Fibroblast of lung (primary cell): ENCODE data around the gene EXOC3L2. TPM values are rescaled to one million over a fixed set of nuclear protein-coding genes. Genes with fewer than 3 reads are reported as not detected.

Source experiments
- DNase-seq, 2 donors: peaks; one replicate each; pipeline versions ENCODE4 v3.0.0 to v3.0.0-alpha.2; 2010; ENCODE audit warnings: low read depth in 2 of 2
- H2AFZ ChIP-seq: 2 replicates; pipeline ENCODE4 v1.5.1; 2012; ENCODE audit warnings: low read length, control low read depth, inconsistent platforms
- H3K27ac ChIP-seq: 2 replicates; pipeline ENCODE4 v1.5.1; 2011; ENCODE audit warnings: low read length, control low read depth; ENCODE audit not compliant: insufficient read depth
- H3K27me3 ChIP-seq: 2 replicates; pipeline ENCODE4 v1.5.1; 2011; ENCODE audit warnings: mild to moderate bottlenecking, low read length; ENCODE audit not compliant: control insufficient read depth, insufficient read depth
- H3K36me3 ChIP-seq: 2 replicates; pipeline ENCODE4 v1.5.1; 2011; ENCODE audit warnings: low read length; ENCODE audit not compliant: control insufficient read depth, insufficient read depth
- H3K4me1 ChIP-seq: 2 replicates; pipeline ENCODE4 v1.5.1; 2011; ENCODE audit warnings: low read length; ENCODE audit not compliant: control insufficient read depth, insufficient read depth; ENCODE audit errors: extremely low read depth
- H3K4me2 ChIP-seq: 2 replicates; pipeline ENCODE4 v1.5.1; 2011; ENCODE audit warnings: low read length, control low read depth; ENCODE audit not compliant: insufficient read depth; ENCODE audit errors: extremely low read depth
- H3K4me3 ChIP-seq, 4 experiments: fragments of 200-600 bp in 1 of 4; sonication (generic) in 1 of 4; replicated peaks in 1 of 4; 2 replicates each; pipeline ENCODE4 v1.5.1; 2011 to 2016; ENCODE audit warnings: low read length in 4 of 4, low read depth in 3 of 4, mild to moderate bottlenecking in 3 of 4, control low read depth in 2 of 4, inconsistent platforms in 1 of 4, mixed read lengths in 1 of 4; ENCODE audit not compliant: insufficient read depth in 1 of 4; ENCODE audit errors: control extremely low read depth in 1 of 4
- H3K79me2 ChIP-seq: 2 replicates; pipeline ENCODE4 v1.5.1; 2012; ENCODE audit warnings: mild to moderate bottlenecking, low read length, inconsistent platforms; ENCODE audit not compliant: control insufficient read depth, insufficient read depth
- H3K9ac ChIP-seq: 2 replicates; pipeline ENCODE4 v1.5.1; 2011; ENCODE audit warnings: mild to moderate bottlenecking, low read length, control low read depth; ENCODE audit not compliant: insufficient read depth
- H3K9me3 ChIP-seq: 2 replicates; pipeline ENCODE4 v1.5.1; 2012; ENCODE audit warnings: low read depth, low read length; ENCODE audit not compliant: control insufficient read depth, insufficient read depth
- H4K20me1 ChIP-seq: 2 replicates; pipeline ENCODE4 v1.5.1; 2011; ENCODE audit warnings: low read length; ENCODE audit not compliant: control insufficient read depth, insufficient read depth; ENCODE audit errors: extremely low read depth
- CTCF ChIP-seq, 2 donors: IDR thresholded peaks in 1 of 2; conservative IDR thresholded peaks in 1 of 2; 1 replicate in 1 of 2; 2 replicates in 1 of 2; pipeline ENCODE4 v1.5.1; 2011 to 2012; ENCODE audit warnings: low read length in 2 of 2, control low read depth in 1 of 2, inconsistent platforms in 1 of 2, low read depth in 1 of 2, mild to moderate bottlenecking in 1 of 2
- EZH2 ChIP-seq: IDR thresholded peaks from 2 replicates; pipeline ENCODE4 v1.5.1; 2012; ENCODE audit warnings: low read length, control low read depth, mild to moderate bottlenecking; ENCODE audit errors: missing control alignments
- polyA plus RNA-seq, 2 donors: library from polyadenylated mRNA; depleted of rRNA in 1 of 2; stranded (reverse) in 1 of 2; unstranded in 1 of 2; fragments of >200 nt; gene quantifications; 2 replicates each; pipeline ENCODE4 v1.2.1, GENCODE V29; 2011 to 2012; ENCODE audit warnings: missing spikeins in 1 of 2
- total RNA-seq: library from RNA; depleted of rRNA; stranded (reverse); fragments of >200 nt; gene quantifications from 2 replicates; pipeline ENCODE4 v1.2.1, GENCODE V29; 2014

Gene EXOC3L2
- total and polyA plus RNA-seq, 2 donors (not counting 1 experiment from before 2014, with no cell fraction given), result not detected

- Histone ChIP-seq H3K4me2 (no peak overlapping the region), H3K4me1 (no peaks in the 10 kb centered on the region), H3K27ac (no peak overlapping the region), H3K79me2 (no peaks in the 10 kb centered on the region), H3K27me3 (no peaks in the 10 kb centered on the region), H3K4me3 (no peak overlapping the region), H2AFZ (no peak overlapping the region), H3K9me3 (no peaks in the 10 kb centered on the region), H3K36me3 (peaks cover 8% of the 10 kb centered on the region), H4K20me1 (no peaks in the 10 kb centered on the region), H3K9ac (no peak overlapping the region)
- no peak for DNase-seq
- no peak for TF ChIP-seq CTCF (conservative IDR thresholded peaks at IDR 0.05 in 1 of 2, IDR thresholded peaks at IDR 0.05 in 1 of 2; ENCODE audit: low read depth in 1 of 2, low read length in 2 of 2)
- TF ChIP-seq EZH2, result no peak
These were observed 22.1 kb upstream of the EXOC3L2 start for GRCh38 chr19:45267296-45267695.

DNA sequence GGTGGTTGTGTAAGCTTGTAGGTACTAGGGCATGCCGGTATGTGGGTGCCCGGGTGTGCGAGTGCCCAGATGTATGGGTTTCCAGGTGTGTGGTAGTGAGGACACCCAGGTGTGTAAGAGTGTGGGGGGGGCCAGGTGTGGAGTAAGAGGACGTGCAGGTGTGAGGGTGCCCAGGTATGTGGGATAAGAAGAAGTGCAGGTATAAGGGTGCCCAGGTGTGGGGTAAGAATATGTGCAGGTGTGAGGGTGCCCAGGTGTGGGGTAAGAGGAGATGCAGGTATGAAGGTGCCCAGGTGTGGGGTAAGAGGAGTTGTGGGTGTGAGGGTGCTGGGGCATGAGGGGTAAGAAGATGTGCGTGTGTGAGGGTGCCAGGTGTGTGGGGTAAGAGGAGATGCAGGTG is 20.2 kb upstream of the EXOC3L2 start:
- Histone ChIP-seq H3K4me3 (no peak overlapping the region), H3K4me1 (no peaks in the 10 kb centered on the region), H3K36me3 (peaks cover 2% of the 10 kb centered on the region), H3K27me3 (no peaks in the 10 kb centered on the region), H3K79me2 (no peaks in the 10 kb centered on the region), H3K9me3 (no peaks in the 10 kb centered on the region), H3K9ac (no peak overlapping the region), H3K4me2 (no peak overlapping the region), H4K20me1 (no peaks in the 10 kb centered on the region), H3K27ac (no peak overlapping the region), H2AFZ (no peak overlapping the region)
- TF ChIP-seq EZH2 (no peak), CTCF (conservative IDR thresholded peaks at IDR 0.05 in 1 of 2, IDR thresholded peaks at IDR 0.05 in 1 of 2; ENCODE audit: low read depth in 1 of 2, low read length in 2 of 2) (no peak)
- no peak for DNase-seq

GRCh38 chr19:45264781-45265317 is 19.6 kb upstream of the EXOC3L2 start:
- Histone ChIP-seq H3K4me2 (no peak overlapping the region), H4K20me1 (no peaks in the 10 kb centered on the region), H3K4me1 (no peaks in the 10 kb centered on the region), H3K9me3 (no peaks in the 10 kb centered on the region), H3K27me3 (no peaks in the 10 kb centered on the region), H3K27ac (no peak overlapping the region), H3K4me3 (no peak overlapping the region), H3K79me2 (no peaks in the 10 kb centered on the region), H3K9ac (no peak overlapping the region), H3K36me3 (peaks cover under 1% of the 10 kb centered on the region), H2AFZ (no peak overlapping the region)
- TF ChIP-seq EZH2, result no peak
- TF ChIP-seq CTCF (conservative IDR thresholded peaks at IDR 0.05 in 1 of 2, IDR thresholded peaks at IDR 0.05 in 1 of 2; ENCODE audit: low read depth in 1 of 2, low read length in 2 of 2), result no peak
- DNase-seq, result no peak
